HG03064 (cell line): ENCODE results near the gene UVRAG.

Experiments used
- ATAC-seq: cut with Tn5 transposase; IDR thresholded peaks from one replicate; pipeline ENCODE4 v1.9.1; 2021; ENCODE audit warnings: low read depth; ENCODE audit not compliant: unreplicated experiment

The UVRAG gene

GRCh38 chr11:76156971-76157427 lies 342.0 kb downstream of the UVRAG start:
- ATAC-seq, result no peak

- no peak for ATAC-seq
These were observed 342.9 kb downstream of the UVRAG start for GRCh38 chr11:76157891-76158290.

GRCh38 chr11:76158394-76159302 lies 343.6 kb downstream of the UVRAG start:
- ATAC-seq, result no peak

- no peak for ATAC-seq
These were observed 344.4 kb downstream of the UVRAG start for GRCh38 chr11:76159303-76159937.

- no peak for ATAC-seq
These were observed 345.1 kb downstream of the UVRAG start for GRCh38 chr11:76159983-76160661.

- no peak for ATAC-seq
These were observed 345.8 kb downstream of the UVRAG start for GRCh38 chr11:76160856-76161255.

- no peak for ATAC-seq
These were observed 346.4 kb downstream of the UVRAG start for GRCh38 chr11:76161261-76161961.

- ATAC-seq, result no peak
These were observed 347.6 kb downstream of the UVRAG start for GRCh38 chr11:76162336-76163288.

- ATAC-seq, result no peak
These were observed 348.4 kb downstream of the UVRAG start for GRCh38 chr11:76163289-76163880.

GRCh38 chr11:76164081-76164480 lies 349.1 kb downstream of the UVRAG start:
- ATAC-seq, result no peak

GRCh38 chr11:76164861-76165751 lies 350.1 kb downstream of the UVRAG start:
- no peak for ATAC-seq

GRCh38 chr11:76166314-76166713 lies 351.3 kb downstream of the UVRAG start:
- no peak for ATAC-seq

- ATAC-seq, result no peak
These were observed 352.6 kb downstream of the UVRAG start for GRCh38 chr11:76167590-76167989.

- ATAC-seq, result no peak
These were observed 354.5 kb downstream of the UVRAG start for GRCh38 chr11:76169473-76169896.

GRCh38 chr11:76170468-76170867 lies 355.5 kb downstream of the UVRAG start:
- ATAC-seq, result no peak

GRCh38 chr11:76172583-76172982 lies 357.6 kb downstream of the UVRAG start:
- ATAC-seq, result no peak

GRCh38 chr11:76173663-76174062 lies 358.7 kb downstream of the UVRAG start:
- ATAC-seq, result no peak

- ATAC-seq, result no peak
These were observed 359.3 kb downstream of the UVRAG start for GRCh38 chr11:76174330-76174729.
